Measurements from ENCODE around the gene DNAH12. TPM values are rescaled to one million over a fixed set of nuclear protein-coding genes. Genes with fewer than 3 reads are reported as not detected.
"Not testable (repeated sequence)": the region's sequence is repeated elsewhere in the genome, so short reads cannot be mapped to it uniquely, and the experiment has no call there.

The DNAH12 gene
- total and polyA plus RNA-seq, 2 donors (not counting 3 experiments of a cell fraction or from before 2014, with no cell fraction given): 0.06 to 0.20 TPM

DNA sequence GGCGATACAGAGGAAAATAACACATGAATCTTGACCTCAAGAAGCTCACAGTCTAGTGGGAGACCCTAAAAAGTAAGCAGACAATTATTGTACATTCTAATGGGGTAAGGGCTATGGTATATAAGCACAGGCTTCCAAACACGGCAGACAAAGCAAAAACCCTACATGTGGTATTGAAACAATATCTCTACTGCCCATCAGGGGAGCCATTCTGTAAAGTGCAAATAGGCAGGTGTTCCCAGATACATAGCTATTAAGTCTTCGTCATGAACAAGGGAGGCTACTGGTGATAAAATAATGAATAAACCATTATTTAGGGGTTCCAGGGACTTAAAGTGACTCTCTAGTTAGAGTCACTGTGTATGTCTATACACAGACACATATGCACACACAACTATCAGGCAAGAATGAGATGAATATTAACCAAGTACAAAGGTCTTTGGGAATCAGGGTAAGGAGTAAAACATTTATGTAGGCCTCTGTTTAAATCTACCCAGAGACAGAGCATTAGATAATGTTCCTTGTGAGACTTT lies 213.0 kb downstream of the DNAH12 start:
- Histone ChIP-seq H3K9me1 (replicated peaks; ENCODE audit: control insufficient read depth, extremely low read depth, insufficient read depth, low read length) (no peaks in the 10 kb centered on the region), H3K4me3 (replicated peaks in 1 of 3; ENCODE audit: insufficient read depth in 1 of 3, low read depth in 1 of 3, low read length in 3 of 3) (no peak overlapping the region), H3K36me3 (ENCODE audit: control insufficient read depth in 2 of 2, extremely low read depth in 1 of 2, insufficient read depth in 2 of 2, low read length in 2 of 2) (no peaks in the 10 kb centered on the region), H3K27me3 (ENCODE audit: control insufficient read depth in 2 of 2, insufficient read depth in 2 of 2, low read length in 2 of 2) (peaks cover 11 to 13% of the 10 kb centered on the region in 2 experiments), H3K79me2 (ENCODE audit: control insufficient read depth, insufficient read depth, low read length) (no peaks in the 10 kb centered on the region), H3K9ac (replicated peaks; ENCODE audit: extremely low read depth, insufficient read depth, low read length) (no peak overlapping the region), H3K9me3 (replicated peaks; ENCODE audit: control insufficient read depth, insufficient read depth, low read length) (no peaks in the 10 kb centered on the region), H3K4me1 (ENCODE audit: control insufficient read depth, extremely low read depth, insufficient read depth, low read length) (no peaks in the 10 kb centered on the region), H2AFZ (ENCODE audit: low read depth, low read length) (no peak overlapping the region), H4K20me1 (replicated peaks; ENCODE audit: control insufficient read depth, extremely low read depth, insufficient read depth, low read length) (no peaks in the 10 kb centered on the region), H3K4me2 (ENCODE audit: insufficient read depth, low read length) (no peak overlapping the region), H3K27ac (ENCODE audit: insufficient read depth, low read depth, low read length) (no peak overlapping the region)
- FAIRE-seq (no peak), DNase-seq (ENCODE audit: low read depth, low spot score) (no peak)
- intact Hi-C loops (cut with micrococcal nuclease): loop anchor here (10.0 kb wide), 1 partner anchor 156 kb away; no protein-coding TSS in a partner anchor
- CTCF ChIA-PET: interaction anchor here (0.9 kb wide), 1 partner anchor 10 kb away, joined by 3 read pairs; no protein-coding TSS in a partner anchor
- POLR2A ChIA-PET: no interaction called here
- TF ChIP-seq MYC (IDR thresholded peaks at IDR 0.05; ENCODE audit: low read depth, low read length): no peak
- no peak for TF ChIP-seq EZH2 (IDR thresholded peaks at IDR 0.05; ENCODE audit: borderline replicate concordance, low read depth, low read length, severe bottlenecking)
- TF ChIP-seq GATA2 (IDR thresholded peaks at IDR 0.05; ENCODE audit: insufficient read depth, insufficient read length, low read depth, low read length): no peak
- TF ChIP-seq JUN (IDR thresholded peaks at IDR 0.05; ENCODE audit: borderline replicate concordance, insufficient read depth, insufficient read length, low read depth): no peak
- TF ChIP-seq, protein P1, sequence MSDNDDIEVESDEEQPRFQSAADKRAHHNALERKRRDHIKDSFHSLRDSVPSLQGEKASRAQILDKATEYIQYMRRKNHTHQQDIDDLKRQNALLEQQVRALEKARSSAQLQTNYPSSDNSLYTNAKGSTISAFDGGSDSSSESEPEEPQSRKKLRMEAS (IDR thresholded peaks at IDR 0.05; ENCODE audit: insufficient read depth, insufficient read length): no peak
- no peak for TF ChIP-seq FOS (IDR thresholded peaks at IDR 0.05; ENCODE audit: borderline replicate concordance, insufficient read depth, low read length)
- dilution Hi-C loops (cut with MboI; ENCODE audit: extremely low pct_ligation_motif_present, low sequenced_read_pairs): no loop called here
- BruUV-seq (replicated peaks): no TSS peak

GRCh38 chr3:57326498-57326897 lies 217.6 kb downstream of the DNAH12 start:
- DNase-seq (ENCODE audit: low read depth, low spot score); H3K36me3 ChIP-seq (ENCODE audit: control insufficient read depth in 2 of 2, extremely low read depth in 1 of 2, insufficient read depth in 2 of 2, low read length in 2 of 2); H3K9me1 ChIP-seq (replicated peaks; ENCODE audit: control insufficient read depth, extremely low read depth, insufficient read depth, low read length); H3K4me1 ChIP-seq (ENCODE audit: control insufficient read depth, extremely low read depth, insufficient read depth, low read length); H3K79me2 ChIP-seq (ENCODE audit: control insufficient read depth, insufficient read depth, low read length); H3K9me3 ChIP-seq (replicated peaks; ENCODE audit: control insufficient read depth, insufficient read depth, low read length); intact Hi-C loops (cut with micrococcal nuclease); H3K4me3 ChIP-seq (replicated peaks in 1 of 3; ENCODE audit: insufficient read depth in 1 of 3, low read depth in 1 of 3, low read length in 3 of 3); CTCF ChIA-PET; H3K27ac ChIP-seq (ENCODE audit: insufficient read depth, low read depth, low read length); H3K4me2 ChIP-seq (ENCODE audit: insufficient read depth, low read length); dilution Hi-C loops (cut with MboI; ENCODE audit: extremely low pct_ligation_motif_present, low sequenced_read_pairs); H3K9ac ChIP-seq (replicated peaks; ENCODE audit: extremely low read depth, insufficient read depth, low read length); BruUV-seq (replicated peaks); H2AFZ ChIP-seq (ENCODE audit: low read depth, low read length); POLR2A ChIA-PET; FAIRE-seq; H4K20me1 ChIP-seq (replicated peaks; ENCODE audit: control insufficient read depth, extremely low read depth, insufficient read depth, low read length): not testable (repeated sequence)
- H3K27me3 ChIP-seq (ENCODE audit: control insufficient read depth in 2 of 2, insufficient read depth in 2 of 2, low read length in 2 of 2): peaks cover 6 to 10% of the 10 kb centered on the region in 2 experiments
